Right ventricle myocardium superior (tissue), 1 donor: ENCODE results near the gene TTLL11. TPM values are rescaled to one million over a fixed set of nuclear protein-coding genes. Genes with fewer than 3 reads are reported as not detected.

Source experiments
- ATAC-seq: fragments of 200-7000 bp; cut with Tn5 transposase; one replicate; pipeline ENCODE4 v1.9.1; 2020; ENCODE audit warnings: mild to moderate bottlenecking; ENCODE audit not compliant: poor library complexity
- DNase-seq: peaks from one replicate; pipeline ENCODE4 v3.0.0-alpha.2; 2020
- intact Hi-C: fragments of 100-400 bp; cut with DNase I; formaldehyde crosslinking; loops from one replicate; pipeline ENCODE4 v1.11.2; 2022
- total RNA-seq: library from RNA; stranded (reverse); fragmentation: NEBNext Ultra II Directional; extraction: Animal tissue kit (Norgen Biotek cat#: 25700); gene quantifications from one replicate; pipeline ENCODE4 v1.2.1, GENCODE V29; 2021
- donor health status: DM: no; HTN: yes; CAD: no; lungs with severe emphysema.

TTLL11 gene
- total RNA-seq, 1 donor from 2014 or later, result 5.0 TPM

DNA sequence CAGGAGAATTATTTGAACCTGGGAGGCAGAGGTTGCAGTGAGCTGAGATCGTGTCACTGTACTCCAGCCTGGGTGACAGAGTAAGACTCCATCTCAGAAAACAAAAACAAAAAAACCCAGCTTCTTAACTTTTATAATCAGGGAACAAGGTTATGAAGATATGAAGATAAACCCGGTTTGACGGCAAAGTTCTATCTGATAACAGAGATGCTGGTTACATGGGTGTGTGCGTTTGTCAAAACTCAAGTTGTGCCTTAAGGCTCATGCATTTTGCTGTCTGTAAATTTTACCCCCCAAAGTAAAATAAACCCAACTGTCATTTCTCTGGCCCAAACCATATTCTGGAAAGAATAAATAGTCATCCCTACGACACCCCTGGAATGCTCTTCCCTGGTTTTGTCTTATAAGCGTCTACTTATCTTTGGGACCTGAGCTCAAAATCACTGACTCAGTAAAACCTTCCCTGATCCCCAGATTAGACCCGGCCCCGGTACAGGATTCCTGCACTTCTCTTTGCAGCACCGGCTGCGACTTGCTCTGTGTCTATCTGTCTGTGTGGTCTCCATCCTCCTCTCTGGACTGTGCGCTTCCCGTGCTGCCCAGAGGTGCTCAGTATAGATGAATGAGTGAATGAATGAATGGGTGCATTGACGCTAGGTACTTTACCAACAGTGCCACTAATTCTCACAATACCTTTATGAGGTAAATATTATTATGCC lies 269.5 kb downstream of the TTLL11 start:
- DNase-seq, result no peak
- intact Hi-C loops, result no loop called here
- ATAC-seq, result no peak

- intact Hi-C loops, result no loop called here
- DNase-seq, result no peak
- ATAC-seq, result no peak
These were observed 270.7 kb downstream of the TTLL11 start for GRCh38 chr9:121822093-121823085.

DNA sequence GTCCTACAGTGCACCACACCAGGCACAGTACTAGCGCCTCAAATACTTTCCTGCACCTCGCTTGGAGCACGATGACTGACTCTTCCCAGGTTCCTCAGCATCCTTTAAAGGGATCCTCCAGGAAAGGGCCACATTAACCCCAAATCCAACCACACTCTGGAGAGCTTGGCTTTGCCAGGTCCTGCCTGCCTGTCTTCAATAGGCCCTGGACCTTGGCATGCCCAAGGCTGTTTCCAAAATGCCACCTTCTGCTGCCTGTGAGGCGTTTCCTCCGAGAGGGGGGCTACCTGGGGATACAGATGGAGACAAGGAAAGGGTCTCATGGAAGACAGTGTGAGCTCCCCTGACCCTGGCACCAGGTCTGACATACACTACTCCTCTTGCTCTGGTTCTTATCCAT lies 271.8 kb downstream of the TTLL11 start:
- DNase-seq (no peak), ATAC-seq (no peak)
- intact Hi-C loops, result no loop called here

DNA sequence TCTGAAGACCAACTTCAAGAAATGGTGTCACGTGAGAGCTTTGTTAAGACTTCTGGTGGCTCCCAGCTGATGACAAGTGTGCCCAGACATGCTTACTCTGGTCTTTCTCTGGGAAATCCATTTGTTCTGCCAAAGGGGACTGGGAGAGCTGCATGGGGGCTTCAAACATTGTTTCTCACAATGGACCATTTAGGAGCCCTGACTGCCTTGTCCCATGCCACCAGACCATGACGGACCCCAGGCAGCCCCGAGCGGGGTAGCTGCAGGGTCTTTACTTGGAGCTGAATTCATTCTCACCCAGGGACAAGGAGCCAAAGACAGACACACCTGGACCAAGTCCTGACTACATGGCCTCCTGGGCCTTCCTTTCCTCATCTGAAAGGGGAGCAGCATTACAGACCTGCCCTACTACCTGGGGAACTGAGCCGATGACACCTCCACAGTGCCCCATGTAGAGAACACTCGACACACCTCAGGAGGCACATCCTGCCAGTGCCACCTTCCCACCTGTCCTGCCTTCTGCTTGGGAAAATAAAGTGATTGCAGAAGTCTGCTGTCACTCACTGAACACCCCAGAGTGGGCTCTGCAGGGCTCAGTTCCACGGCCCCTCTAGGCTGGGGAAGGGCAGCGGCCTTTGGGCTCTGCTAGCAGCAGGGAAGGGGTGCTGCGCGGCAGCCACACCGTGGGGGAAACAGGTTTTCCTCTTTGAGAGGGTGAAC lies 272.7 kb downstream of the TTLL11 start:
- DNase-seq (no peak), ATAC-seq (no peak)
- intact Hi-C loops, result no loop called here

GRCh38 chr9:121819428-121820231 lies 273.5 kb downstream of the TTLL11 start:
- DNase-seq (no peak), ATAC-seq (no peak)
- intact Hi-C loops, result no loop called here

GRCh38 chr9:121818841-121819427 lies 274.2 kb downstream of the TTLL11 start:
- intact Hi-C loops, result no loop called here
- DNase-seq (no peak), ATAC-seq (no peak)

DNA sequence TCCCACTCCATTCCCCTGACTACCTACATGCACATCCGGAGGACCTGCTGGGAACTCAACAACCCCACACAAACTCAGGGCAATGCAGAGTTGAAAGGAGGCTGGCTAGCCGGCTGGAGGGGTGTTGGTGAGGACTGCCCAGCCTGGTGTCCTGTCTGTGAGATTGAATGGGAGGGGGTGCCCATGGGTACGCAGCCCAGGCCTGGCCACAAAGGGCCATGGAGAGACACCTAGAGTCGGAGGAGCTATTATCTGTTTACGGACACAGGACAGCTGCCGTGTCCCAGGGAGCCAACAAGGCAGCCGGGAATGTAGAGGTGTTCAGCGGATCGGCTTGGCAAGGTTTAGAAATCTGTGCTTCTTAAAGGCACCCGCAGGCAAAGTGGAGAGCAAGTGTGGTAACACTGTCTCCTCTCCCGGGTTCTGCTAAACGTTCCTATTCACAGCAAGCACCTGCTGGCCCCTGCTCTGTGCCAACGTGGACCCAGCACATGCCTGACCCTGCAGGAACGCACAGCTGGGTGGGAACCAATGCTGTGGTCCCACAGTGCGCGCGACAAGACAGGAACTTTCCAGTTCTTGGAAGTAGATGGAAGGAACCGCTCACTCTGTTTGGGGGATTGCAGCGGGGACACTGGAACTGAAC lies 275.0 kb downstream of the TTLL11 start:
- no peak for DNase-seq
- no peak for ATAC-seq
- intact Hi-C loops, result no loop called here

- intact Hi-C loops, result no loop called here
- ATAC-seq, result no peak
- no peak for DNase-seq
These were observed 275.6 kb downstream of the TTLL11 start for GRCh38 chr9:121817476-121817875.

DNA sequence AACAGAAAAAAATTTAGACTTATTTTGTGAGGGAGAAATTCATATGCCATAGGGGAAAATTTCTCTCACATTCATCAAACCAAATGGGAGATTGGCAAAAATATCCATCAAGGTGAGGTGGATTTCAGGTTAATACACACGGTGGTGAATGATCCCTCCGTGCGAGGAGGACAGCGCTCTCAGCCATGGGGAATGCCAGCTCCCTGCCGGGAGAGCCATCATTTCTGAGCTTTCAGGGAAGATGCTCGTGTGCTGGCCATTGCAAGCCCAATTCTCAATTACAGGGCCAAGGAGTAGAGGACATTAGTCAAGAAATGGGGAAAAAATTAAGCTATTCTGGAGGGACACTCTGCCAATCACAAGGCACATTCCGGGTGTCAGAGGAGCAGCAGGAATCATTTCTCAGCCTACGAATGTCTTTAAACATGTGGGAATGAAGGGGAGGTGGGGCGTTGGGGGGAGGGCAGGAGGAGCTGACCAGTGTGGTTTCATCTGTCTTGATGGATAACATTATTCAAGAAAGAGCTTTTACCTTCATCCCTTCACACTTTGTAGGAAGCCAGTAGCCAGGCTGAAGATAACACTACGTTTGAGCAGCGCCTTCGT lies 276.2 kb downstream of the TTLL11 start:
- no peak for DNase-seq
- intact Hi-C loops, result no loop called here
- no peak for ATAC-seq

GRCh38 chr9:121816449-121816817 lies 276.7 kb downstream of the TTLL11 start:
- ATAC-seq (no peak), DNase-seq (no peak)
- intact Hi-C loops, result no loop called here

GRCh38 chr9:121815546-121816448 lies 277.3 kb downstream of the TTLL11 start:
- ATAC-seq (no peak), DNase-seq (no peak)
- intact Hi-C loops, result no loop called here

- ATAC-seq (no peak), DNase-seq (no peak)
- intact Hi-C loops, result no loop called here
These were observed 278.0 kb downstream of the TTLL11 start for GRCh38 chr9:121815084-121815483.

DNA sequence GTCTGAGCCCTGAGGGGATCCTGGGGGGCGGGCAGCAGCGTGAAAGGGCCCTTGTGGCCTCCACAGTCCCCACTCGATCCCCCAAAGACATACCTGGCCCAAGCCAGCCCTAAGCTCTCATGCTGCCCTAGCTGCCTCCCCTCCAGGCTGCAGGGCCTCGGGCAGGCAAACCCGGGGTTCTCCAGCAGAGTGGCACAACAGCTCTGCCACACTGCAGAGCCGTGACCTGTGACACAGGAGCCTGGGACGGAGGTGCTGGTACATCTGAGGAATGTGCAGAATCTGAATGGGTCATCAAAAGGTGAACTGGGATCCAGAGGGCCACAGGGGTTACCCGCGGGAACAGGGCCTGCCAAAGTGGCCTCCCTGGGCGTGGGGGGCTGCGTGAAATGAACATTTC lies 278.5 kb downstream of the TTLL11 start:
- no peak for ATAC-seq
- intact Hi-C loops, result no loop called here
- no peak for DNase-seq

- intact Hi-C loops, result no loop called here
- no peak for DNase-seq
- no peak for ATAC-seq
These were observed 279.4 kb downstream of the TTLL11 start for GRCh38 chr9:121813519-121814210.

DNA sequence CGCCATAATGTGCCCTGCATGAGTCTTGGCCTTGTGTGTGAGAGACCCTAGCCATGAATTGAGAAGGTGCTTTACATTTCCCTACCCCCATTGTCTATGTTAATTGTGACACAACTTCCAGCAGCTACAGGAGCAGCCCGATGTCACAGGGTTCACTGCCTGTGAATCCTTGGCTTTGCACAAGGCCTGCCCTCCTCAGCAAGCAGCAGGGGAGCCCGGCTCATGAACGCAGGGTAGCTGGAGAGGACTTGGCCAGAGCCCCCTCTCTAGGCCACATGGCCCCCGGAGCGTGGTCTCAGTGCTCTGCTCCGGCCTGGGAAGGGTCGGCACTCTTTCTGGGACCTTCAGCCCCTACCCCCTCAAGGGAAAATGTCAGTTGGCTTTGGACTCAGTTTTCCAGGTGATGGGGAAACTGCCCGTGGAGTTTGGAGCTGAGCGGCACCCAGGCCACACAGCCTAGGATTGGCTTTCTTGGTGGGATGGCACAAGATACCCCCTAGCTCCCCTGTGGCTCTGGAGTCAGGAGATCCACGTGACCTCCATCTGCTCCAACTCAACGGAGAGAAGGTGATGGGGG lies 280.9 kb downstream of the TTLL11 start:
- ATAC-seq, result no peak

GRCh38 chr9:121811751-121812150 lies 281.4 kb downstream of the TTLL11 start:
- no peak for DNase-seq
- ATAC-seq, result no peak
- intact Hi-C loops, result no loop called here

More for the DNA sequence above, 280.9 kb downstream of the TTLL11 start:
- intact Hi-C loops, result no loop called here
- no peak for DNase-seq
